ENCODE data around the gene TRIM7.

Gene TRIM7

DNA sequence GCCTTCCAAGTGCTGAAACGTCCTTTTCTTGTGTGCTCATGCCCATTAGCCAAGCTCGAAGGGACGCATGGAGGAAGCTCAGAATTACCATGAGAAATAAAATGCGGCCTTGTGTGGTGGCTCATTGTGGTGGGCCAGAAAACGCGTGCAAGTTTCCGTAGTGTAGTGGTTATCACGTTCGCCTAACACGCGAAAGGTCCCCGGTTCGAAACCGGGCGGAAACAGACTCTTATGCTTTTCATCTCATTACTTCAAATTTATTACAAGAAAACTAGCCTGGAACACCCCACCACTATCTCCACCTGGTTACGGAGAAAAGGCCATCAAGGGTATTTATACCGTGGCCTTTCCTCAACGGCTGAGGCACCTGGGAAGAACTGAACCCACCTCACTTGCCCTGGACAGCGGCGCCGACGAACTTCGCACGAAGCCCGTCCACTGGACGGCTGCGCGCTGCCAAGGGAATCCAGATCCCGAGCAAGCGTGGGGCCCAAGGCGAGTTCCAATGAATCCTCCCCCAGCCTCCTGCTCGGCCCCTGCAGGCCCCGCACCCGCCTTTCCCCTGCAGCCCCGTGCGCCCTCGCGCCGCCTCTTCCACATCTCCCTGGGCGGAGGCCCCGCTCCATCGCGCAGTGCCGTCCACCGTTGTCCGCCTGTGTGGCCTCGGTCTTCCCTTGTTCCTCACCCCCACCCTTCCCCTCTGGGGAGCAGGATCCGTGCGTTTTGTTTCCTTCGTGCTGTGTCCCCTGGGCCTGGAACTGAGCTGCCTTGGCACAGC is 35.3 kb downstream of the TRIM7 start:
- DNase-seq: peak; percentile 78

DNA sequence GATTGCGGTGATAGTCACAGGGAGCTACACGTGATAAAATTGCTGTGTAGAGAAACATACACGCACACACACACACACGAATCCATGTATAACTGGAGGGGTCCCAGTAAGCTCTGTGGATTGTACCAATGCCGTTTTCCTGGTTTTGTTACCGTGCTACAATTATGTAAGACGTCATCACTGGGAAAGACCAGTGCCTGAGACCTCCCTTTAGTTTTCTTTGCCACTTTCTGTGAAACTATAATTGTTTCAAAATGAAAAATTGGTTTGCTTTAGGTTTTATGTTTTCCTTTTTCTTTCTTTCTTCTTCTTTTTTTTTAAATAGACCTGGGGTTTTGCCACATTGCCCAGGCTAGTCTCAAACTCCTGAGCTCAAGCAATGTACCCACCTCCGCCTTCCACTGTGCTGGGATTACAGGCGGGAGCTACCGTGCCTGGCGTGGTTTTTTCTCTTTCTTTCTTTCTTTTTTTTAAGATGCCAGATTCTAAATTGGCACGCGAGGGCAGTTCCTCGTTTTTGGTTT is 36.3 kb downstream of the TRIM7 start:
- no peak for DNase-seq

DNA sequence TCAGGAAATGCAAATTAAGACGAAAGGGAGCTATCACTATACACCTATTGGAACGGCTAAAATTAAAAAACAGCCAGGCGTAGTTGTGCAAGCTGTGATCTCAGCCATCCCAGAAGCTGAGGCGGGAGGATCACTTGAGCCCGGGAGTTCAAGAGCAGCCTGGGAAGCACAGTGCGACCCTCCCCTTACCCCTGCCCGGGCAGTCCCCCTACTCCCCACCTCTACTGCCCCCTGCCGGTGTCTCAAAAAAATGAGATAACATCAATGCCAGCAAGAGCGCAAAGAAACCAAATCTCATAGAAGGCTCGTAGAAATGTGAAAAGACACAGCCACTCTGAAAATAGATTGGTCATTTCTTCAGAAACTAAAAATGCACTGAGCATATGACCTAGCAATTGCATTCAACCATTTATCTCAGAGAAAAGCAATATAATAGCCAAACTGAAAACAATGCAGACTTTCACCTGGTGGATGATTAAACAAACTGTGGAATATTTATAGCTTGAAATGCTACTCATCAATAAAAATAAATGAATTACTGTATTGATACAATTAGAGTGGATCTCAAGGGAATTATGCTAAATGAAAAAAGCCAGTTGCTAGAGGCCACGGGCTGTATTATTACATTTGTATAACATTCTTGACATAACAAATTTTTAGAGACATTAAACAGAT is 37.0 kb downstream of the TRIM7 start:
- no peak for DNase-seq

DNA sequence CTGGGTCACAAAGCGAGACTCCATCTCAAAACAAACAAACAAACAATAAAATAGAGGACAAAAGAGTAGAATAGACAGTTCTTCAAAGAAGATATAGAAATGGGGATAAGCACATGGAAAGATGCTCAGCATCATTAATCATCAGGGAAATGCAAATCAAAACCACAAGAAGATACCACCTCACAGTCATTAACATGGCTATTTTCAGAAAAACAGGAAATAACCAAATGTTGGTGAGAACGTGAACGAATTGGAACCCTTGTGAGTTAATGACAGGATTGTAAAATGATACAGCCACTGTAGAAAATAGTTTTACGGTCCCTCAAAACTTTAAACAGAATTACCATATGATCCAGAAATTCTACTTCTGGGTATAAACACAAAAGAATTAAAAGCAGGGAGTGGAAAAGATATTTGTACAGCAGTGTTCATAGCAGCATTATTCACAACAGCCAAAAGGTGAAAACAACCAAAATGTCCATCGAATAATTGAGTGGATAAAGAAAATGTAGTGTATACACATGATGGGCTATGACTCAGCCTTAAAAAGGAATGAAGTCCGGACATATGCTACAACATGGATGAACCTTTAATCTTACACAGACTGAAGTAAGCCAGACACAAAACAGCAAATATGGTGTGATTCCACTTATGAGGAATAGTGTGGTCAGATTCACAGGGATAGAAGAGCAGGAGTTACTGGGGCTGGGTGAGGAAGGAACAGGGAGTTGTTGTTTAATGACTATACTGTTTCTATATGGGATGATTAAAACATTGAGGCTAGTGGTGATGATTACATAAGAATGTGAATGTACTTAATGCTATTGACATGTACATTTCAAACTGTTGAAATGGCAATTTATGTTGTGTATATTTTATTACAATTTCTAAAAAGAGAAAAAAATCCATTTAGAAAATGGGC is 37.9 kb downstream of the TRIM7 start:
- no peak for DNase-seq

DNA sequence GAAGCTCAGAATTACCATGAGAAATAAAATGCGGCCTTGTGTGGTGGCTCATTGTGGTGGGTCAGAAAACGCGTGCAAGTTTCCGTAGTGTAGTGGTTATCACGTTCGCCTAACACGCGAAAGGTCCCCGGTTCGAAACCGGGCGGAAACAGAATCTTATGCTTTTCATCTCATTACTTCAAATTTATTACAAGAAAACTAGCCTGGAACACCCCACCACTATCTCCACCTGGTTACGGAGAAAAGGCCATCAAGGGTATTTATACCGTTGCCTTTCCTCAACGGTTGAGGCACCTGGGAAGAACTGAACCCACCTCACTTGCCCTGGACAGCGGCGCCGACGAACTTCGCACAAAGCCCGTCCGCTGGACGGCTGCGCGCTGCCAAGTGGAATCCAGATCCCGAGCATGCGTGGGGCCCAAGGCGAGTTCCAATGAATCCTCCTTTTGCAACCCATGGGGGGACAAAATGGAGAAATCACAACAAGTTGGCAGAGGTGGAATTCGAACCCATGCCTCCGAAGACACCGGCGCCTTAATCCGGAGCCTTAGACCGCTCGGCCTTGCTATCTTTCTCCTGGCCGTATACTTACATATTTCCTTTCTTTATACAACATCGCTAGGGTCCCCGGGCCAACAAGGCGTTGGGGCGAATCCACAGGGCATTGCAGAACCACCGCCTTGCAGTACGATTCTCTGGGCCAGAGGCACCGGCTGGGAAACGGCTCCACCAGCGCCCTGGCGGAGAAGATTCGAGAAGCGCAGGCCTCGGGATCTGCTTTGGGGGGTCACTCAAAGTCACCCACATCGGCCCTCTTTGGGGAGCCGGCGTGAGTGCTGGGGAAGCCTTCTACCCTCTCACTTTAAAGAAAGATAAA is 40.7 kb downstream of the TRIM7 start:
- peak; percentile 62 for DNase-seq

DNA sequence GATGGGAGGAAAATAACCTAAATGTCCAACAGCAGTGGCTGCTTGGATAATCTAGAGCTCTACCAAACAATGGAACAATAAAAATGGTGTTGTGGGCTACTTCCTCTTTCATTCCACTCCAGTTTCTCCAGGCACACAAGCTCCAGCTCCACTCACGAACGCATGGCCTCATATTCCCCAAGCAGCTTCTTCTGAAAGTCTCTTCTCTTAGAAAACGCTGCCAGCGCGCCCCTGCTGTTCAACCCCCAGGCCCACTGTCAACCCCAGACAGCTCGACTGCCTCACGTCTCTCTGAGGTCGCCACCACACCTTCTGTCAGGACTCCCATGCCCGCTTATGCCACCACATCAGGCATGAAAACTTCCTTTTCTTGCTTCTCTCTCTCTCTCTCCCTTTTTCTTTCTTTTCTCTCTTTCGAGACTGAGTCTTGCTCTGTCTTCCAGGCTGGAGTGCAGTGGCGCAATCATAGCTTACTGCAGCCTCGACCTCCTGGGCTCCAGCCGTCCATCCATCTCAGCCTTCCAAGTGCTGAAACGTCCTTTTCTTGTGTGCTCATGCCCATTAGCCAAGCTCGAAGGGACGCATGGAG is 41.4 kb downstream of the TRIM7 start:
- DNase-seq: no peak

DNA sequence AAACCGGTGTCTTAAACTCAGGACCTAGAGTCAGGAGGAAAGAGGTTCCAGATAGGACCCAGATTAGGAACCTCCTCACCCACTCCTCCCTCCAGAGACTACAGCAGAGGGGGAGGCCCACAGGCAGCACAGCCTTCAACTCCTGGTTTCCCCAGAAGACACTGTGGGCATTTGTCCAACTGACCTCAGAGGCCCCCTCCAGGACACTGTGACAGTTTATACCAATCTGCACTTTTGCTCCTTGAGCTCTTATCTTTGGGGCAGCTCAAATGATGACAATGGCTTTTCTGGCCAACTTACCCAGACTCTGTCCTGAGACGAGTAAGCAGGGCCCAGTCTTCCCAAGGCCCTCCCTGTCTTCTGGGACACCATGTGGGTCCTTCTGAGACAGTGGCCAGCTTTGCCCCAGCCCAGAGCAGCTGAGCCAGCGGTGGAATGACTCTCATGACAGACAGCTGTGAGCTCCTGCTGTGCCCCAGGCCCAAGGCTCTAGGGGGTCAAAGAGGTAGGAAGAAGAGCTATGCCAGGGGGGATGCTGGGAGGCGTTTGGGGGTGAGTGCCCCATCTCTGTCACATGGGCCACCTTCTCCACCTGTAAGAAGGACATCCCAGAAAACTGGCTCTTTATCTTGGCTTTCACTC is 43.3 kb downstream of the TRIM7 start:
- no peak for DNase-seq

DNA sequence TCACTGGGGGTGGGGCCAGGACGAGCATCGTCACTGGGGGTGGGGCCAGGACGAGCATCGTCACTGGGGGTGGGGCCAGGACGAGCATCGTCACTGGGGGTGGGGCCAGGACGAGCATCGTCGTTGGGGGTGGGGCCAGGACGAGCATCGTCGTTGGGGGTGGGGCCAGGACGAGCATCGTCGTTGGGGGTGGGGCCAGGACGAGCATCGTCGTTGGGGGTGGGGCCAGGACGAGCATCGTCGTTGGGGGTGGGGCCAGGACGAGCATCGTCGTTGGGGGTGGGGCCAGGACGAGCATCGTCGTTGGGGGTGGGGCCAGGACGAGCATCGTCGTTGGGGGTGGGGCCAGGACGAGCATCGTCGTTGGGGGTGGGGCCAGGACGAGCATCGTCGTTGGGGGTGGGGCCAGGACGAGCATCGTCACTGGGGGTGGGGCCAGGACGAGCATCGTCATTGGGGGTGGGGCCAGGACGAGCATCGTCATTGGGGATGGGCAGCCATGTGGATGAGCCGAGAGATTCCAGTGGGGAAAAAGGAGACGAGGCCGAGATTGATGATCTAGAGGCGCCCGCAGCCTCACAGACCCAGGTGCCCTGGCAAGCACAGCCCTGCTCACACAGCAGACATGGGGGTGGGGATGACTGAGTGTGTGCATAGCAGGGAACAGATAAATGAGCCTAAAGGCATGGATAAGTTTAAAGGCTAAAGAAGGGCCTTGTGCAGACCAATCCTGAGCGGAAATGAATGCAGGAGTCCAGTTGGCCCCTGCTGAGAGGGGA is 44.1 kb downstream of the TRIM7 start:
- peak; percentile 72 for DNase-seq

DNA sequence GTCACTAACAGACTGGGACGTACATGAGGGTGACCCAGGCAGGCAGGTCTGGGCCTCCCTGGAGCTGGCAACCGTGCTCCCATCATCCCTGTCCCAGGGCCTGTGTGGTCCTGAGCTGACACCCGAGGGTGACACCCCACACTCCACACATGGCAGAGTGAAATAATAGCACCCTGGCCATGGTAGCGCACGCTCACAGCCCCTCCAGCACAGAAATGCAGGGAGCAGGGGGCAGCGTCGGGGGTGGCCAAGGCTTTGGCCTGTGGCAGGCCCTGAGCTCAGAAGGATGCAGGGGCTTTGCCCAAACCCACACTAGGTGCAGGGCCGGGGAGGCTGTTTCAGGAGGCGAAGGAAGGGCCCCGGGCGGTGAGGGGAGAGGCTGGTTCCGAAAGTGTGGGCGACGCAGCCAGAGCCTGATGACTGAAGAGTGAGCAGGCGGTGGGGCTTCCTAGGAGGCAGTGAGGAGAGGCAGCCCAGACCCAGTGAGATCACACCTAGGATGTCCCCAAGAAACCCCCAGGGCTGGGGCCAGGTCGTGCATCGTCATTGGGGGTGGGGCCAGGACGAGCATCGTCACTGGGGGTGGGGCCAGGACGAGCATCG is 44.7 kb downstream of the TRIM7 start:
- peak; percentile 52 for DNase-seq

DNA sequence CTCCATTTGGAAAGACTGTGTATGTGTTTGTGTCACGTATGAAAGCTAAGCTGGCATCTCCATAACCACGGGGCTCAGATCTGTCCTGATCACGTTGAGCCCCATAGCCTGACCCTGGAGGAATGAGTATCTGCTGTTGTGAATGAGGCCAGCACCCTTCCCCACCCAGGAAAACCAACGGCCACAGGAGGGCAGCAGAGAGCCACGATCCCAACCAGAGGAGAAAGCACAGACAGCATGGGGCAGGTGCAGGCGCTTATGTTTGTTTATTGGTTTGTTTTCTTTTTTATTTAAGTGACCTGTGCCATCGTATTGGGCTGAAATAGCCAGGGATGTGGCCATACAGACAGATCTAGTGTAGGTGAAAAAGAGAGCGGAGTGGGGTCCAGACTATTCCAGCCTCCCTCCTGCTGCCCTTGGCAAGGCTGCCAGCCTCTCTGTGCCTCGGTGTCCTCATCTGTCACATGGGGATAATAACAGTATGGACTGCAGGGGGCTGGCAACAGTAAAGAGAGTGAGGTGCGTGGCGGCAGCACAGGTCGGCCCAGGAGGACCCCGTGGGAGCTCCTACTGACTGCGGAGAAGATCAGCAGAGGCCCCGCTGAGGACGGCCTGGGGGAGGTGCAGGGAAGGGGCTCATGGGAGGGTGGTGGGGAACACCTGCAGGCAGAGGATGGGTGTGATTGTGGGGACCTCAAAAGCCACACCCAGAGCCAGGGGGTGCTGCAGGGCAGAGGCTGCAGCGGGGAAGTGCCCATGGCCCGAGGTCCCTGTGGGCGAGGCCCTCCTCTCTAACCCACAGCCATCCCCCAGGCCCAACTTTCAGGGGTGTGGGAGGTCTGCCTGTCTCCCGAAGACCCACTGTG is 45.5 kb downstream of the TRIM7 start:
- DNase-seq: peak; percentile 73

DNA sequence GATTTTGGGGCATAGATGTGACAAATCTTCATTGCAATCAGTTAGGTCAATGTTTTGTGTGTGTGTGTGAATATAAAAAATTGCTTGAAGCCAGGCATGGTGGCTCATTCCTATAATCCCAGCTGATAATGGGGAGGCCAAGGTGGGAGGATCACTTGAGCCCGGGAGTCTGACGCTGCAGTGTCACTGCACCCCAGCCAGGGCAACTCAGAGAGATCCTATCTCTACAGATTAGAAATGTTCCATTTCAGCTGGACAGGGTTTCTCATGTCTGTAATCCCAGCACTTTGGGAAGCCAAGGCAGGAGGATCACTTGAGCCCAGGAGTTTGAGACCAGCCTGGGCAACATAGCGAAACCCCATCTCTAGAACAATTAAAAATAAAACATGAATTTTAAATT is 46.1 kb downstream of the TRIM7 start:
- no peak for DNase-seq

DNA sequence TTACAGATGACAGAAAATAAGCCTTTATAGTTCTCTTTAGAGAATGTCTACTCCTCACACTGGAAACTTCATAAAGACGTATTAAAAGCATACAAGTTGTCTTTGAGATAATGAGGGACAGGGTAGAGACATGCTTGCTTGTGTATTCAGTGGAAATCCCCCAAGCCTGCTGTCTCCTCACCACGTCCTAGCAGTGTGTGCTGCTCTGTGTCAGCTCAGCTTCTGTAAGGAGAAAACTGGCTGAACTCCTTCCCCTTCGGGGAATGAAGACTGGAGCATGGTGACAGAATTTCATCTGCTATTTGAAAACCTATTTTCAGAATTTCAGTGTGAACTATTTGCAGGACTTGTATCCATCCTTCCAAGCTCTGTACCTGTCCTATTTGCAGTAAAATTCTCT is 48.2 kb downstream of the TRIM7 start:
- DNase-seq: no peak

DNA sequence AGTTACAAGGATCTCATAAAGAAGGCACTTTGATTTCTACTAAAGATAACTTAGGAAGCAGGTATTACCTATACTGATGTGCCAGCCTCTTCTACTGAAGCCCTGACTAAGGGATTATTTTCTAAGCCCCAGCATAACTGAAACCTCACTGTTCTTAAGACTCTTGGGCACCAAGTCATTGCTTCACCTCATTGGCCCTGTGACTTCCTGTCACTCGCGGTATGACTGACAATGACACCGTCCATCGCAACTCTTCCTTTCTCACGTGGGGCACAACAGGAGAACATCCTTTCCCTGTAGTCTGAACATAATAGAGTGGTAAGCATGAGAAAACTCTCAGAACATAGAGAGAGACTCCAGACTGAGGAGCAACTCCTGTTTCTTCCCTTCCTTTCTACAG is 51.2 kb downstream of the TRIM7 start:
- DNase-seq: no peak

DNA sequence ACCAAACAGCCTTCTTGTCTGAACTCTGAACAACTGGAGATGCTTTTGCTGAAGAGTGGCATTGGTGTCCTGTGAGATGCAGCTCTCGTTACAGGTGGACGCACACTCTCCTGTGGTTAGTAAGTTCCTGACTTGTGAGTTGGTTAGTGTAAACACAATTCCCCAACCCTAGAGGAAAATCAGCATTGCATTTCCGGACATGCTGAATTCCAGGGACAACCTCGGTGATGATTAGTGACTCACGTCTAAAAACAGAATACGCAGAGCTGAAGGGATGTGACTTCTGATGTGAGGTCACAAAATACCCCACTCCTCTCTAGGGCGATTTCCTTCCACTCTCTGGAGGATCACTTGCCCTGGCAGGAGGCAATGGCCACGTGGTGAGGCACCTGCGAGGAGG is 52.6 kb downstream of the TRIM7 start:
- DNase-seq: no peak

DNA sequence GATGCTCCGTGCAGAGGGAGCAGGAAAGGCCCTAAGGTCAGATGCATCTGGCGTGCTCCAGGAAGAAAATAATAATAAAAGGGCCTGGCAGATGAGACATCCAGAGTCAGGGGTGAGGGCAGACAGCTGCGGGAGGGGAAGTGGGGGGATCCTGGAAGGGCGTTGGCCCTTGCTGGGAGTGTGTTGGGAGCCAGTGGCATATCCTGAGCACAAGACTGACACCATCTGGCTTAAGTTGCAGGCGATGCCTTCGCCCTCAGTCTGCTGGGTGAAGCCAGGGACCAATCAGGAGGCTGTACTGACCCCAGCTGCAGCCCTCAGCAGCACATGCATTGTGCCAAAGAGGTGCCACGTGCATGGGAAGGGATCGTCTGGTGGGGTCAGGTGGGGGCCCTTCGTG is 53.9 kb downstream of the TRIM7 start:
- no peak for DNase-seq

DNA sequence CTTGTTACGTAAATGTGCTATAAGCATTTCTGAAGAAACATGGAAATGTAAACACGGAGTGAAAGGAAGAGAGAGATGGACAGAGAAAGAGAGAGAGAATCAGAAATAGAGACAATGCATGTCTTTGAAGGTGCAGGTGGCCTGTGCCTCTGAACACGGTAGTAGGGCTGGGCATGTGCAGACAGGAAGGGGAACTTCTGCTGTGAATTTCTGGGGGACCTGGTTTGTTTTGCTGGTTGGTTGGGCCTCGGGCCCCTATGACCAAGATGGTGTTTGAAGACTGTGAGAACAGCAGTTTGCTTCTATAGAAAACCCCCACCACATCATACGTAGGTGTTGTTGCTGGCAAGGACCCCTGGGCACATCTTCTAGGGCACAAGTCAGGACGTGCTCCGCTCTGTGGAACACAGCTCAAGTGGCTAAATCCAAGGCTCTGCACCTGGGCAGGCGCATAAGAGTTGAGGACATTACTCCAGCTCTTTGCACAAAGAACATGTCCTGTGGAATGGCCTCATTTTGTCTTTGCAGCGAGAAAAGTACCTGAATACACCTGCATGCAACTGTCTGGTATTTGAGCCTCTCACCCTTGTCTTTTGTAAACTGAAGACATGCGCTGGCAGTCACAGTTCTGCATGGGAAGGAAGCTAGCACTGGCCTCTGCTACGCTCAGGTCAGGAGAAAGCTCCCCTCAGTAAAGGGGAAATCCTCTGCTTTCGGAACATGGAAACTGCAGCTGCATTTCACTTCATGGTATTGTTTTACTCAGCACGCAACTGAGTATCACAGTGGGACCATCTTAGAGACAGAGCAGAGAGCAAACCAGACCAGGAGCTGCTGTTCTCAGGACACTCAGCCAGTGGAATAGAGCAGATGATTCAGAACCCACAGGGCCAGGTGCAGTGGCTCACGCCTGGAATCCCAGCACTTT is 54.9 kb downstream of the TRIM7 start:
- no peak for DNase-seq

DNA sequence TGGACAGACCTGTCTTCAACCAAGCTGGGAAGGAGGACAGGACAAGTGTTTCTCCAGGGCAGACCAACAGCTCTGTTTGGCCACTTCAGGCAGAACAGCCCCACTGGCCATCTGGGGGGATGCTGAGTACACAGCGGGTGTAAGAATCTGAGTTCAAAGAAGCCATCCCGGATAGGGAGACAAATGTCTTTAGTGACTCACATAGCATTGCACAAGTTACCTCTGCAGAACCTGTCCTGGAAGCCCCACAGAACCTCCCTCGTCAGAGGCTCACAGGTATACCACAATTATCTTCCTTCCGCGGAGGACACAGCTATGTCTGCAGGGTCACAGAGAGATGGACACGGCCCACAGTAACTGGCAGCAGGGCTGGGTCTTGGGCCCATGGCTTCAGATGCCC is 55.6 kb downstream of the TRIM7 start:
- no peak for DNase-seq

Data from fibroblast of skin of right quadriceps (primary cell).